Loucy (cell line): ENCODE measurements around the gene ATP11A.

Experiments used
- H2AFZ ChIP-seq: fragments of 200-600 bp; sonication (generic); 2 replicates; pipeline ENCODE4 v1.6.0; 2016; ENCODE audit warnings: antibody characterized with exemption, mild to moderate bottlenecking, low read length, moderate library complexity
- H3F3A ChIP-seq: fragments of 200-600 bp; 2 replicates; pipeline ENCODE4 v1.6.0; 2016; ENCODE audit warnings: antibody characterized with exemption, low read depth, mild to moderate bottlenecking
- H3K27me3 ChIP-seq: fragments of 200-600 bp; sonication (generic); 2 replicates; pipeline ENCODE4 v1.6.1; 2014; ENCODE audit warnings: low read length, mild to moderate bottlenecking; ENCODE audit not compliant: insufficient read depth, poor library complexity, severe bottlenecking
- H3K36me3 ChIP-seq: fragments of 200-600 bp; sonication (generic); 2 replicates; pipeline ENCODE4 v1.6.1; 2016; ENCODE audit warnings: low read length; ENCODE audit not compliant: insufficient read depth
- H3K4me1 ChIP-seq: fragments of 200-600 bp; sonication (generic); 2 replicates; pipeline ENCODE4 v1.5.1; 2014; ENCODE audit warnings: low read length, mild to moderate bottlenecking; ENCODE audit not compliant: insufficient read depth, poor library complexity, severe bottlenecking
- H3K4me2 ChIP-seq: fragments of 200-600 bp; sonication (generic); 2 replicates; pipeline ENCODE4 v1.6.0; 2014; ENCODE audit warnings: antibody characterized with exemption, low read length, low read depth, mild to moderate bottlenecking; ENCODE audit not compliant: poor library complexity, severe bottlenecking
- H3K4me3 ChIP-seq: fragments of 200-600 bp; sonication (generic); 2 replicates; pipeline ENCODE4 v1.5.1; 2014; ENCODE audit warnings: low read length, mild to moderate bottlenecking, mixed read lengths; ENCODE audit not compliant: poor library complexity, severe bottlenecking
- H3K79me2 ChIP-seq: fragments of 200-600 bp; sonication (generic); 2 replicates; pipeline ENCODE4 v1.6.1; 2014; ENCODE audit warnings: low read length; ENCODE audit not compliant: insufficient read depth
- H3K9ac ChIP-seq: fragments of 200-600 bp; sonication (generic); 2 replicates; pipeline ENCODE4 v1.6.0; 2014; ENCODE audit warnings: mild to moderate bottlenecking, low read depth, low read length, moderate library complexity; ENCODE audit not compliant: poor library complexity, severe bottlenecking
- H3K9me2 ChIP-seq: fragments of 200-600 bp; sonication (generic); replicated peaks from 2 replicates; pipeline ENCODE4 v1.6.1; 2016; ENCODE audit warnings: low read depth, low read length, mixed read lengths
- H3K9me3 ChIP-seq: fragments of 200-600 bp; sonication (generic); 2 replicates; pipeline ENCODE4 v1.6.1; 2014; ENCODE audit warnings: mild to moderate bottlenecking, antibody characterized with exemption, low read length, low read depth; ENCODE audit not compliant: insufficient read depth
- H4K20me1 ChIP-seq: fragments of 200-600 bp; sonication (generic); 2 replicates; pipeline ENCODE4 v1.6.0; 2014; ENCODE audit warnings: antibody characterized with exemption, low read length, mild to moderate bottlenecking; ENCODE audit not compliant: insufficient read depth, poor library complexity, severe bottlenecking
- EZH2phosphoT487 ChIP-seq: fragments of 200-600 bp; IDR thresholded peaks from 2 replicates; pipeline ENCODE4 v1.6.1; 2018; ENCODE audit warnings: antibody characterized with exemption, mild to moderate bottlenecking, moderate library complexity, borderline replicate concordance
- TF ChIP-seq, protein P1 (sequence below): fragments of 200-600 bp; sonication (generic); conservative IDR thresholded peaks from 2 replicates; pipeline ENCODE4 v1.5.1; 2014; ENCODE audit warnings: mild to moderate bottlenecking, antibody characterized with exemption, low read length

The ATP11A gene

DNA sequence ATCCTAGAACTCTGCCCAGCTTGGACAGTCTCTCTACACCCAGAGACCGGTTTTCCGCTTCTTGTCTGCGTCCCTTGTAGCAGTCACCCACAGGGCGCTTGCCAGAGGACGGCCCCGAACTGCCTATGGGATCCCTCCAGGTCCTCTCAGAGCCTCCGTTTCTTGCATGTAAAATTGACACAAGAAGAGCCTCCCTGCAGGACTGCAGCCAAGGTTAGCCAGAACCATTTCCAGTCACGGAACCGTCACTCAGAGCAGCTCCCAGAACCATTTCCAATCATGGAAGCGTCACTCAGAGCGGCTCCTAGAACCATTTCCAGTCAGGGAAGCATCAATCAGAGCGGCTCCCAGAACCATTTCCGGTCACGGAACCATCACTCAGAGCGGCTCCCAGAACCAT, 65.5 kb downstream of the ATP11A start:
- no peaks in the 10 kb centered on the region for H3K9me2 ChIP-seq
- no peak overlapping the region for H3K4me2 ChIP-seq
- no peak overlapping the region for H3K4me3 ChIP-seq
- no peaks in the 10 kb centered on the region for H3F3A ChIP-seq
- TF ChIP-seq, protein P1, sequence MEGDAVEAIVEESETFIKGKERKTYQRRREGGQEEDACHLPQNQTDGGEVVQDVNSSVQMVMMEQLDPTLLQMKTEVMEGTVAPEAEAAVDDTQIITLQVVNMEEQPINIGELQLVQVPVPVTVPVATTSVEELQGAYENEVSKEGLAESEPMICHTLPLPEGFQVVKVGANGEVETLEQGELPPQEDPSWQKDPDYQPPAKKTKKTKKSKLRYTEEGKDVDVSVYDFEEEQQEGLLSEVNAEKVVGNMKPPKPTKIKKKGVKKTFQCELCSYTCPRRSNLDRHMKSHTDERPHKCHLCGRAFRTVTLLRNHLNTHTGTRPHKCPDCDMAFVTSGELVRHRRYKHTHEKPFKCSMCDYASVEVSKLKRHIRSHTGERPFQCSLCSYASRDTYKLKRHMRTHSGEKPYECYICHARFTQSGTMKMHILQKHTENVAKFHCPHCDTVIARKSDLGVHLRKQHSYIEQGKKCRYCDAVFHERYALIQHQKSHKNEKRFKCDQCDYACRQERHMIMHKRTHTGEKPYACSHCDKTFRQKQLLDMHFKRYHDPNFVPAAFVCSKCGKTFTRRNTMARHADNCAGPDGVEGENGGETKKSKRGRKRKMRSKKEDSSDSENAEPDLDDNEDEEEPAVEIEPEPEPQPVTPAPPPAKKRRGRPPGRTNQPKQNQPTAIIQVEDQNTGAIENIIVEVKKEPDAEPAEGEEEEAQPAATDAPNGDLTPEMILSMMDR, result no peak
- no peak for TF ChIP-seq EZH2phosphoT487
- H3K27me3 ChIP-seq, result no peaks in the 10 kb centered on the region
- peaks cover 5% of the 10 kb centered on the region for H4K20me1 ChIP-seq
- H3K4me1 ChIP-seq, result peaks cover 23% of the 10 kb centered on the region
- no peaks in the 10 kb centered on the region for H3K36me3 ChIP-seq
- no peaks in the 10 kb centered on the region for H3K9me3 ChIP-seq
- no peak overlapping the region for H3K9ac ChIP-seq
- H3K79me2 ChIP-seq, result peaks cover 10% of the 10 kb centered on the region; the same call in 1 of the 2 replicates
- H2AFZ ChIP-seq, result no peak overlapping the region

DNA sequence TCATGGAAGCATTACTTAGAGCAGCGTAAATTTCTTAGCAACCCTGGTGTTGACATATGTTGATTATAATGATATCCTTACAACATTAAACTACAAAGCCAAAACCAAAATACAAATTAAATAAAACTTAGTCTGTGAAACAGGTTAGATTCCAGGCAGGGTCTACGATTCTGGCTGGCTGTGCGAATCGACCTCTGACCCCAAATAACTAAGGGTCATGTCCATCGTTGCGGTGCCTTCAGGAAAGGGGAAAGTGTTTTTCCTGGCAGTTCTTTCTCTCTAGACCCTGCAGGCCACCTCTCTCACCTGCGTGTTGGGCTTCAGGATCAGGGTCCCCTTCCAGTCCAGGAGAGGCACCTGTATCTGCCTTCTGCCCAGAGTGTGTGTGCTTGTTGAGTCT, 66.2 kb downstream of the ATP11A start:
- peaks cover 5% of the 10 kb centered on the region for H4K20me1 ChIP-seq

DNA sequence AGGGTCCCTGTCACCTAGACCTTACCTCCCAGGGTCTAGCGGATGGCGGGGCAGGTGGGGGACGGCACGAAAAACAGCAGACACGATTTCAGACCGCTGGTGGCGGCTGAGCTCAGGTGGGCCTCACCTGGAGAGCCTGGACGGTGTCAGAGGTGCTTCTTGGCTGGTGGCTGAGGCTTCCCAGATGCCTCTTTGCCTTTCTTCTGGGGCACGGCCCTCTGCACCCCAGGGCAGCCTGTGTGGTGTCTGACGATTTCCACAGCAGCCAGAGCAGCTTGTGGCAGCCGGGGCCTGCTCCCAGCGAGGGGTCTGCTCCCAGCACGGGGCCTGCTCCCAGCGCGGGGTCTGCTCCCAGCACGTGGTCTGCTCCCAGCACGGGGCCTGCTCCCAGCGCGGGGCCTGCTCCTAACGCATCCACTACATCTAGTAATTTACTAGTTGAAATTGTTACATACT, 66.7 kb downstream of the ATP11A start:
- no peaks in the 10 kb centered on the region for H3K36me3 ChIP-seq
- no peaks in the 10 kb centered on the region for H3F3A ChIP-seq
- peaks cover 23% of the 10 kb centered on the region for H3K4me1 ChIP-seq
- no peaks in the 10 kb centered on the region for H3K9me3 ChIP-seq
- H3K4me2 ChIP-seq, result no peak overlapping the region
- no peak overlapping the region for H3K4me3 ChIP-seq
- no peak overlapping the region for H3K9ac ChIP-seq
- no peak for TF ChIP-seq EZH2phosphoT487
- TF ChIP-seq, protein P1, result no peak
- no peaks in the 10 kb centered on the region for H3K9me2 ChIP-seq
- peaks cover 5% of the 10 kb centered on the region for H4K20me1 ChIP-seq
- no peak overlapping the region for H2AFZ ChIP-seq
- H3K79me2 ChIP-seq, result peaks cover 10% of the 10 kb centered on the region; the same call in 1 of the 2 replicates
- H3K27me3 ChIP-seq, result no peaks in the 10 kb centered on the region

More for the DNA sequence above, 66.2 kb downstream of the ATP11A start:
- Histone ChIP-seq H3K9me2 (no peaks in the 10 kb centered on the region), H3K4me1 (peaks cover 23% of the 10 kb centered on the region), H3K9me3 (no peaks in the 10 kb centered on the region), H3K27me3 (no peaks in the 10 kb centered on the region), H3K4me2 (no peak overlapping the region), H3F3A (no peaks in the 10 kb centered on the region), H3K9ac (no peak overlapping the region), H2AFZ (no peak overlapping the region), H3K36me3 (no peaks in the 10 kb centered on the region), H3K79me2 (peaks cover 10% of the 10 kb centered on the region; the same call in 1 of the 2 replicates), H3K4me3 (no peak overlapping the region)
- TF ChIP-seq, protein P1, result no peak
- TF ChIP-seq EZH2phosphoT487, result no peak
